Glomerular endothelial cell (primary cell): ENCODE results near the gene CLEC18B. TPM values are rescaled to one million over a fixed set of nuclear protein-coding genes. Genes with fewer than 3 reads are reported as not detected.
"Not testable (repeated sequence)": the region's sequence is repeated elsewhere in the genome, so short reads cannot be mapped to it uniquely, and the experiment has no call there.

Experiments used
- DNase-seq: peaks from one replicate; pipeline ENCODE4 v3.0.0-alpha.2; 2011; ENCODE audit warnings: low read depth, low spot score; ENCODE audit errors: extremely low read depth
- total RNA-seq: library from RNA; depleted of rRNA; stranded (reverse); fragments of >200 nt; gene quantifications from 2 replicates; pipeline ENCODE4 v1.2.3, GENCODE V29; 2015

The CLEC18B gene
- total RNA-seq, 1 donor from 2014 or later = 0.58 TPM

DNA sequence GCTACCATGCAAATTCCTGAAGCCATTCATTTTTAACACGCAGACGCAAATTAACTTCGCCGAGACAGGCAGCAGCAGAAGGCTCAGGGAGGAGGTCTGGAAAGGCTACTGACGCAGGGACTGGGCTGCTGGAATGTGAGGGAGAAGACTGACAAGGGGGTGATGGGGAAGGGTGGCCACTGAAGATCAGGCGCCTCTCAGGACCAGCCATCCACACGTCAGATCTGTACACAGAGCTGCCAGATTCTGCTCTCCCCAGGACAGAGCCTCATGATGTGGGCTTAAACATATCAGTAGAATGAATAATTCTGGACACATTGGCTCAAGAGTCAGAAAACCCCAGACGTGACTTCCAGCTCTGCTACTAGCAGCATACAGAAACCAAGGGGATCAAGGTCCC is 25.6 kb upstream of the CLEC18B start:
- DNase-seq = no peak

- DNase-seq = not testable (repeated sequence)
Observed at GRCh38 chr16:74443624-74444346, 22.5 kb upstream of the CLEC18B start.

GRCh38 chr16:74439685-74440084 is 18.4 kb upstream of the CLEC18B start:
- no peak for DNase-seq

- DNase-seq = no peak
Observed at GRCh38 chr16:74438492-74438979, 17.3 kb upstream of the CLEC18B start.

- no peak for DNase-seq
Observed at GRCh38 chr16:74431516-74431915, 10.2 kb upstream of the CLEC18B start.

DNA sequence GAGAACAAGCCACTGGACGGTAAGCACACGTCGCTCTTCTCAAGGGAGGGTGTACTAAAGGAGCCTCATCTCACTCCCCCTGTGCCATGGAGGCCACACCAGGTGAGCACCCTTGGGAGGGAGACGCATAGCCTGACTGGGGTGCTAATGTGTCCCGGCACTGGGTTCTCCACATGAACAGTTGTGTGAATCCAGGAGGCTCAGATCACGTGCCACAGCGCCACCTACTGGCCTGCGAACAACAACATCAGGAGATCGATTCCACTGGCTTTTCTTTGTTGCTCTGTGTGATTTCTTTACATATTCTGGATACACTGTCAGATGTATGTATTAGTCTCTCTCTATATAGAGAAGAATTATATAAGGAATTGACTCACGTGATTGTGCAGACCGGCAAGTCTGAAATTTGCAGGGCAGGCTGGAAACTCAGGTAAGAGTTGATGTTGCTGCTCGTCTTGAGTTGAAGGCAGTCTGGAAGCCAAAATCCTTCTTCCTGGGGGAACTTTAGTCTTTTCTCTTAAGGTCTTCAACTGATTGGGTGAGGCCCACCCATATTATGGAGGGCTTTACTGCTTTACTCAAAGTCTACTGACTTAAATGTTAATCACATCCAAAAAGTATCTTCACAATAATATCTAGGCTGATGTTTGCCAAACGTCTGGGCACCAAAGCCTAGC is 8.9 kb upstream of the CLEC18B start:
- DNase-seq = not testable (repeated sequence)

GRCh38 chr16:74428493-74428892 is 7.2 kb upstream of the CLEC18B start:
- not testable (repeated sequence) for DNase-seq

DNA sequence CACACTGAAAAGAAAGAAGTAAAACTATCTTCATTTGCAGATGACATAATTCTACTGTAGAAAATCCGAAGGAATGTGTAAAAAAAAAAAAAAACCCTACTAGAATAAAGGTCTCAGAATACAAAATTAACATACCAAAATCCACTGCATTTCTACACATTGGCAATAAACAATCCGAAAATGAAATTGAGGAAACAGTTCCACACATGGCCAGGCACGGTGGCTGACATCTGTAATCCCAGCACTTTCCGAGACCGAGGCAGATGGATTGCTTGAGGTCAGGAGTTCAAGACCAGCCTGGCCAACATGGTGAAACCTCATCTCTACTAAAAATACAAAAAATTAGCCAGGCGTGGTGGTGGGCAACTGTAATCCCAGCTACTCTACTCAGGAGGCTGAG is 4.5 kb upstream of the CLEC18B start:
- DNase-seq = not testable (repeated sequence)

GRCh38 chr16:74423721-74424120 is 2.4 kb upstream of the CLEC18B start:
- not testable (repeated sequence) for DNase-seq

DNA sequence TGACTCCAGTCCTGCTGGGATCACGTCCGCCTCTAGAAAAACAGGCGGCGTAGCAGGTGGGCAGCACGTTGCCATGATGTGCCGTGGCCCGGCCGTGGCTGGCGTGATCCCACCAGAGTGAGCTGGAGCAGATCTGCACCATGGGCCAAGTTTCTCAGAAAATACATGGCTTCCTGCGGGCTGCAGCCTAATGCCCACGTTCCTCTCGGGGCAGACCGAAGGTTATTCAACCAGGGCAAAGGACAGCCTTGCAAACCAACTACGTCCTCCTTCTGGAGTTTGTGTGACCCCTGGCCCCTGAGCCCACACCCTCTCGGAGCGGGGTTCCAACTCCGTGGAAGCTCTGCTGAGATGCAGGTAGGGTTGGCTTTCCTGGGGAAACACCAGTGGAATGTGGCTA is 808 bp upstream of the CLEC18B start:
- not testable (repeated sequence) for DNase-seq

DNA sequence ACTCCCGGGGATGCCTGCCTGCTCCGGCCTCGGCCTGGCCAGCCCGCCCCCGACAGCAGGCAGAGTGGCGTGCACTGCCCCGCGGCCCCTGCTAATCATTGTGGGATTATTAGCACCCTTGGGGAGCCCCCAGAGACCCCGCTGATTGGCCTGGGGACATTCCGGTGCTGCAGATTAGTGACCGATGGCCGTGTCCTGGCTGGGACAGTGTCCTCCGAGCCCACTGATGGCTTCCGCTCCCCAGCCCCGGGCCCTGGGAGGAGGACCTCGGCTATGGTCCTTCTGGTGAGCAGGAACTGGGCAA is 156 bp upstream of the CLEC18B start:
- DNase-seq = not testable (repeated sequence)

DNA sequence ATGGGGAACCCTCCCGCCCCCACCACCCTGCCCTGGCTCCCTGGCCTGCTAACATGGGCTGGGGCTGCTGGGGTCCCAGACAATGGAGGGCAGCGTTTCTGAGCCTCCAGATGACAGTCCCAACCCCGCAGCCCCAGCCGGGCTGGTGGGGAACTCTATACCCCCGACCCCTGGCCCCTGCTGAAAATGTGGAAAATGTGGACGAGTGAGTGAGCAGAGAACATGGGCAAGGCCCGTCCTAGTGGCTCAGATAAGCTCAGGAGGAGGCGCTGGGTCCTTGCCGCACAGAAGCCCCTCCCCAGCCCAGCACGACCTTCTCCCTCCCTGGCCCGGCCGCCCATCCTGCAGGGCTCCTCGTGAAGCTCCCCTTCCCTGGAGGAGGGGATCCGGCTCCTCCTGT is 1.5 kb downstream of the CLEC18B start:
- not testable (repeated sequence) for DNase-seq

- DNase-seq = not testable (repeated sequence)
Observed at GRCh38 chr16:74417897-74418296, 3.4 kb downstream of the CLEC18B start.

DNA sequence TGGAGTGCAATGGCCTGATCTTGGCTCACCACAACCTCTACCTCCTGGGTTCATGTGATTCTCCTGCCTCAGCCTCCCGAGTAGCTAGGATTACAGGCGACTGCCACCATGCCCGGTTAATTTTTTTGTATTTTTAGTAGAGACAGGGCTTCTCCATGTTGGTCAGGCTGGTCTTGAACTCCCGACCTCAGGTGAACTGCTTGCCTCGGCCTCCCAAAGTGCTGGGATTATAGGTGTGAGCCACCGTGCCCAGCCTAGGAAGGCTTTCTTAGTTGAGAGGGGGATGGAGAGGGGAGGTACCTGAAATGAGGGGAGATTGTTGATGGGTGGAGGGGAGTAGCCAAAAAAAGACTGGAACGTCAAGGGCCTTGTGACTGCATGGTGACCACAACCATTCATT is 7.4 kb downstream of the CLEC18B start:
- DNase-seq = not testable (repeated sequence)

DNA sequence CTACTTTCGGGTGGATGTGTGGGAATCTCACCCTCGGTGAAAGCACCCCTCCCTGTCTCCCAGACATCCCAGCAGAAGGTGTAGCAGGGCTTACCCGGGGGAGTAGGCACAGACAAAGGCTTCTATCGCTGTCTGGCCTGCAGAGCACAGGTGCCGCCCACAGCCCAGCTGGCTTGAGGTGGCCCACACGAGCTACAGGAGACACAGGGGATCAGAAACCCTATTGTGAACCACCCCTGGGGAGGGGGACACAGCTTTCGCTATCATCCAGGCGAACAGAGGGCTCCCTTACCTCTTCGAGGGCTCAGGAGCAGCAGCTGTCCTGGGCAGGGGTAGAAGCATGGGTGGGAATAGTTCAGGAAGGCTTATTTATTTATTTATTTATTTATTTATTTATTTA is 7.8 kb downstream of the CLEC18B start:
- not testable (repeated sequence) for DNase-seq

DNA sequence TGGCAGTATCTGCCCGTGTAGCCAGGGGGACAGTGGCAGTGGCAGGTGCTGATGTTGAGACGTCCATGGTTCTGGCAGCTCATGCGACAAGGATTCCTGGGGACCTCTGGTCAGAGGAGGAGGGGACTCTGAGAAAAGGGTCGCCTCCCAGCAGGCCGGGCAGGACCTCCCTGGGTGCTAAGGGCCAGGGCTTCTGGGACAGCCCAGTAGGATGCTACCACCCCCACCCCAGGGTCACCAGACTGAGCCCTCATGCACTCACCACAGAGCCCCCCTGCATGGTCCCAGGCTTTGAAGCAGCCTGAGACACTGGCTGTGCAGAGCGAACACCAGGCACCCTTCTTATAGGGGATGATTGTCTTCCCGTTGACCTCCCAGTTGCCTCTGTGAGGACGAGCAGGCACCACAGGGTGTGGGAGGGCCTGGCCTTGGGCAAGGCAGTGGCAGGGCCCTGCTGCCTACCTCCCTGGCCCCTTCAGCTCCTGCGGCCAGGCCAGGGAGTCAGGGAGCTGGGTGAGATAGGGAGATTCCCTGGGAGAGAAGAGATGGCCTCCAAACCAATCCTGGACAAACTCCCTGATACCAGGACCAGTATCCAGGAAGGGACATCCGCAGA is 8.4 kb downstream of the CLEC18B start:
- not testable (repeated sequence) for DNase-seq

DNA sequence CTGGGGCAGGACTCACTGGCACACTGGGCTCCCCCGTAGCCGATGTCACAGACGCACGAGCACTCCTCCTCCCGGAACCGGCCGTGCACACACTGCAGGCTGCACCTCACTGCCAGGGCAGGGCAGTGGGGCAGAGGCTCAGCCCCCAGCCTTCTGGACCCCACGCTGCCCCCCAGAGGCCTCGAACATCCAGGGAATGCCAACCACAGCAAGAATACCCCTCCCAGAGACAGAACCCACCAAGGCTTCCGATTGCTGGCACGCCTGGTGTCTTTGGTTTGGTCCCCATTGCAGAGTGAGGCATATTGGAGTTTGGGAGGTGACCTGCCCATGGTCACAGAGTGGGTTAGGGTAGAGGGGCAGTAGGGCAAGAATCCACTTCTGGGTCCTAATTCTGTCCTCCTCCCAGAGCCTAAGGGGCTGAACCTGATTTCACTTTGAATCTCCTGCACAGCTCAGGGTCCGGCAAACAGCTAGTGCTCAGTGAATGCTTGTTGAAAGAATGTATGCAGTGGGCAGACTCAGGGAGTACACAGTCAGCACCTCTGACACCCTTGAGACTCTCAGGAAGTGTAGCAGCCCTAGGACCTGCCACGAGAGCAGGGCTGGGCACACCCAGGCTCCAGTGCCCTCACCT is 9.0 kb downstream of the CLEC18B start:
- DNase-seq = not testable (repeated sequence)

DNA sequence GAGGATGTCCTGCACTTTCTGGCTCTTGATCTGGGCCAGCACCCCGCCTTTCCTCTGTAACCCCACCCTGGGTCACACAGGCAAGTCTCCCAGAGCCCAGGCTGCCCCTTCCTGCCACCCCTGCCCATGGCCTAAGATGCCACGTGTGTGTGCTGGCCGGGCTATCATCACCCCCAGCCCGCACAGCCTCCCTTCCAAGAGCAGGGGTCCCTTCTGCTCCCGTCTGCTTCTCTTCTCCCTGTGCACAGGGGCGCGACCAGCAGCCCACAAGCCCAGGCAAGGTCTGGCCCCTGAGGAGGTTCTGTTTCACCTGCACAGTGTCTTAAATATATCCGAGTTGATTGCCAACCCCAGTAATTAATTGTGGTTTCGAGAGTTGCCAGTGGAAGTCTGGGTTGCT is 10.3 kb downstream of the CLEC18B start:
- not testable (repeated sequence) for DNase-seq

DNA sequence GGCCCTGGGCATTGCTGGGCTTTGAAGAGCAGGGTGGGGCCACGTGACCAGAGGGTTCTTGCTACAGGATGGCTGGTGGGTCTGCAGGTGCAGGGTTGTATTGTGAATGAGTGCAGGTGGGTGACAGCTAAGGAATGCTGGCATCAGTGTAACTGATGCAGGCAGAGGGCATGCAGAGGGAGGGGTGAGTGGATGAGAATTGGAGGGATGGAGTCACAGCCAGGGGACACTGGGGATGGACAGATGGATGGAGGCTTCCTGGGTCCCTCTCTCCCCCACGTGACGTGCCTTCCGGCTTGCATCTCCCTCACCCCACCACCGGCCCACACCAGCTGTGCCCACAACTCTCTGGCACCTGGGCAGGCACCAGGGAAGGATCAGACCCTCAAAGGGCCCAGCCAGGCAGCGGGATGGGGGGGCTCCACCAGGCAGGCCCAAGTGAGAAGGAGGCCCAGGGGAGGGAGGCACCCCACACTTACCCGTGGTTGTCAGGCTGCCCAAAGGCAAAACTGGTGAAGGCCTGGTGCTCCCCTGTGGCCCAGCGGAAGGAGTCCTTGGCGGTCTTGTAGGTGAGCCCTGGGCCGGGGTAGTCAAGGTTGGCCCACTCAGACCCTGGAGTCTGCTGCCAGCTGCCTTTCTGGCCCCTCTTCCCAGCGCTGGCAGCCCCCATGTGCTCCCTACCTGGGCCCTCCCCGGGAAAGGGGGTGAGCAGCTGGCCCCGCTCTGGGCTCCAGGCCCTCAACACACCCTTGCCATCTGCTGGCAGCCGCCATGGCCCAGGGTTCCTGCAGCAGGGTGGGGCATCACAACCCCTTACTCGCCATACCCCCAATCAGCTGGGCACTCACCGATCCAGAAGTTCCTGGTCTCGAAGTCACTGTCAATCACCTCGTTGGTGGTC is 11.0 kb downstream of the CLEC18B start:
- DNase-seq = not testable (repeated sequence)
